ENCODE measurements around the gene SMIM7. TPM values are rescaled to one million over a fixed set of nuclear protein-coding genes. Genes with fewer than 3 reads are reported as not detected.
A peak's percentile ranks its signal among the peaks of the same experiment; 100 is the strongest.

The SMIM7 gene
- total and polyA plus RNA-seq, 2 of the 13 experiments (the other 11 are each of a cell fraction or from before 2014, with no cell fraction given): 55.7 to 74.9 TPM

DNA sequence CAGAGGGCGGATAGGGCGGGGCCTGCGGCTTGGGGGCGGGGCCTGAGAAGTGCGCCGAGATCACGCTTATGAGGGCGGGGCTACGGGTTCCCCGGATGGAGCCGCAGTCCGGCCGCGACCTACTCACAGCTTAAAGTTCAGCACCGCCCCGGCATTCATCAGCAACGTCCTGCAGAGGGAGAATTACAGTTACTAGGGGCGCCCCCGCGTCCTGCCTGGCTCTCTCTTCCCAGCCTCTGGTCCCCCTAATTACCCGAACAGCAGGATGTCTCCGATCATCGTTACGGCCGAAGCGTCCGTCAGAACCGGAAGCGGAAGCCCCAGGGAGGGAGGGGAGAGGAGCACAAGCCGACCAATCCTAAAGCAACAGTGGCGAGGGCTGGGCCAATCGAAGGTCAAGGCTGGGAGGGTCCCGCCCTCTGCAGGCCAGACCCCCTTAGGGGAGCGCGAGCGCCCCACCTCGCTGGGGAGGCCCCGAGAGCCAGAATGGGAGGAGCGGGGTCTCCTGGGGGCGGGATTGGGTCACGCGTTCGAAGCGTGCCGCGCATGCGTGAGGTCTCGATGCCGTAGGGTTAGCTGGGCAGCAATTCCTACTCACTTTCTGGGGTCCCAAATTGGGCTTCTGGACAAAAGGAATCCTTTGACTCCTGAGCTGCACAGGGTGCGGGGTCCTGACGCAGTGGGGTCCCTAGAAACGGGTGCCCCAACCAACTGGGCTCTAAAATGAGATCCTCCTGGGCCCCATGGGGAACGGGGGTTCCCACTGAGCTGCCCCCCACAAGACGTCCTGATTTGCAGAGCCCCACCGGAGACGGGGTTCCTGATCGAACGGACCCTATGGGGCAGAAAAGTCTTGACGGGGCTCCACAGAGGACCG lies at the start of gene SMIM7 (continued):
- TF ChIP-seq NCOA5 (CRISPR knock-in tag; IDR thresholded peaks at IDR 0.05) (no peak), HHEX (CRISPR knock-in tag; IDR thresholded peaks at IDR 0.05) (no peak), ZNF614 (CRISPR knock-in tag; IDR thresholded peaks at IDR 0.05; ENCODE audit: borderline replicate concordance) (0 out of 2 replicates have a peak, but pooled peaks have one; percentile 31), ZBTB42 (CRISPR knock-in tag; IDR thresholded peaks at IDR 0.05) (no peak), ZFX (CRISPR knock-in tag; IDR thresholded peaks at IDR 0.05; ENCODE audit: low read depth) (peak; percentile 85), SSRP1 (CRISPR knock-in tag; IDR thresholded peaks at IDR 0.05) (no peak), SUZ12 (IDR thresholded peaks at IDR 0.05; ENCODE audit: low read depth, low read length) (no peak), FOXK2 (IDR thresholded peaks at IDR 0.05) (no peak), ZNF335 (CRISPR knock-in tag; IDR thresholded peaks at IDR 0.05) (no peak), ZNF383 (CRISPR knock-in tag; IDR thresholded peaks at IDR 0.05; ENCODE audit: borderline replicate concordance) (no peak), ZNF180 (CRISPR knock-in tag; IDR thresholded peaks at IDR 0.05; ENCODE audit: borderline replicate concordance, low read depth) (no peak), ZBTB21 (CRISPR knock-in tag; IDR thresholded peaks at IDR 0.05) (0 out of 2 replicates have a peak, but pooled peaks have one; percentile 12), GTF2F1 (IDR thresholded peaks at IDR 0.05; ENCODE audit: low read length) (no peak), ZFP1 (CRISPR knock-in tag; IDR thresholded peaks at IDR 0.05) (0 out of 2 replicates have a peak, but pooled peaks have one; percentile 19), RXRB (CRISPR knock-in tag; IDR thresholded peaks at IDR 0.05; ENCODE audit: borderline replicate concordance) (peak; percentile 82)
- TF ChIP-seq, protein P1, sequence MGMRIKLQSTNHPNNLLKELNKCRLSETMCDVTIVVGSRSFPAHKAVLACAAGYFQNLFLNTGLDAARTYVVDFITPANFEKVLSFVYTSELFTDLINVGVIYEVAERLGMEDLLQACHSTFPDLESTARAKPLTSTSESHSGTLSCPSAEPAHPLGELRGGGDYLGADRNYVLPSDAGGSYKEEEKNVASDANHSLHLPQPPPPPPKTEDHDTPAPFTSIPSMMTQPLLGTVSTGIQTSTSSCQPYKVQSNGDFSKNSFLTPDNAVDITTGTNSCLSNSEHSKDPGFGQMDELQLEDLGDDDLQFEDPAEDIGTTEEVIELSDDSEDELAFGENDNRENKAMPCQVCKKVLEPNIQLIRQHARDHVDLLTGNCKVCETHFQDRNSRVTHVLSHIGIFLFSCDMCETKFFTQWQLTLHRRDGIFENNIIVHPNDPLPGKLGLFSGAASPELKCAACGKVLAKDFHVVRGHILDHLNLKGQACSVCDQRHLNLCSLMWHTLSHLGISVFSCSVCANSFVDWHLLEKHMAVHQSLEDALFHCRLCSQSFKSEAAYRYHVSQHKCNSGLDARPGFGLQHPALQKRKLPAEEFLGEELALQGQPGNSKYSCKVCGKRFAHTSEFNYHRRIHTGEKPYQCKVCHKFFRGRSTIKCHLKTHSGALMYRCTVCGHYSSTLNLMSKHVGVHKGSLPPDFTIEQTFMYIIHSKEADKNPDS (CRISPR knock-in tag; IDR thresholded peaks at IDR 0.05): peak; percentile 81; the same call in 1 of the 2 replicates
- TF ChIP-seq, protein P2, sequence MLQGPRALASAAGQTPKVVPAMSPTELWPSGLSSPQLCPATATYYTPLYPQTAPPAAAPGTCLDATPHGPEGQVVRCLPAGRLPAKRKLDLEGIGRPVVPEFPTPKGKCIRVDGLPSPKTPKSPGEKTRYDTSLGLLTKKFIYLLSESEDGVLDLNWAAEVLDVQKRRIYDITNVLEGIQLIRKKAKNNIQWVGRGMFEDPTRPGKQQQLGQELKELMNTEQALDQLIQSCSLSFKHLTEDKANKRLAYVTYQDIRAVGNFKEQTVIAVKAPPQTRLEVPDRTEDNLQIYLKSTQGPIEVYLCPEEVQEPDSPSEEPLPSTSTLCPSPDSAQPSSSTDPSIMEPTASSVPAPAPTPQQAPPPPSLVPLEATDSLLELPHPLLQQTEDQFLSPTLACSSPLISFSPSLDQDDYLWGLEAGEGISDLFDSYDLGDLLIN (CRISPR knock-in tag; IDR thresholded peaks at IDR 0.05; ENCODE audit: borderline replicate concordance): 0 out of 2 replicates have a peak, but pooled peaks have one; percentile 32
- TF ChIP-seq, protein P3, sequence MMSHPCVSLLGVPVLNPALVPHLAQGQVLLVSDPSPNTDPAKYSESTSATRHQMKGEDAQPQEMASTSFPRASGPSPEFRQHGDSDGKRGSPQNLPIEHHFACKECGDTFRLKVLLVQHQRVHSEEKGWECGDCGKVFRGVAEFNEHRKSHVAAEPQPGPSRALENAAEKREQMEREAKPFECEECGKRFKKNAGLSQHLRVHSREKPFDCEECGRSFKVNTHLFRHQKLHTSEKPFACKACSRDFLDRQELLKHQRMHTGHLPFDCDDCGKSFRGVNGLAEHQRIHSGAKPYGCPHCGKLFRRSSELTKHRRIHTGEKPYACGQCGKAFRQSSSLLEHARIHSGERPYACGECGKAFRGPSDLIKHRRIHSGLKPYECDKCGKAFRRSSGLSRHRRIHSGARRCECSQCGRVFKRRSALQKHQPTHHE (CRISPR knock-in tag; IDR thresholded peaks at IDR 0.05; ENCODE audit: borderline replicate concordance): no peak; the same call in 1 of the 2 replicates
- TF ChIP-seq, protein P4, sequence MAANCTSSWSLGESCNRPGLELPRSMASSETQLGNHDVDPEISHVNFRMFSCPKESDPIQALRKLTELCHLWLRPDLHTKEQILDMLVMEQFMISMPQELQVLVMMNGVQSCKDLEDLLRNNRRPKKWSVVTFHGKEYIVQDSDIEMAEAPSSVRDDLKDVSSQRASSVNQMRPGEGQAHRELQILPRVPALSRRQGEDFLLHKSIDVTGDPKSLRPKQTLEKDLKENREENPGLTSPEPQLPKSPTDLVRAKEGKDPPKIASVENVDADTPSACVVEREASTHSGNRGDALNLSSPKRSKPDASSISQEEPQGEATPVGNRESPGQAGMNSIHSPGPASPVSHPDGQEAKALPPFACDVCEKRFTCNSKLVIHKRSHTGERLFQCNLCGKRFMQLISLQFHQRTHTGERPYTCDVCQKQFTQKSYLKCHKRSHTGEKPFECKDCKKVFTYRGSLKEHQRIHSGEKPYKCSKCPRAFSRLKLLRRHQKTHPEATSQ (CRISPR knock-in tag; IDR thresholded peaks at IDR 0.05; ENCODE audit: borderline replicate concordance): no peak; the same call in 1 of the 2 replicates
- TF ChIP-seq, protein P5, sequence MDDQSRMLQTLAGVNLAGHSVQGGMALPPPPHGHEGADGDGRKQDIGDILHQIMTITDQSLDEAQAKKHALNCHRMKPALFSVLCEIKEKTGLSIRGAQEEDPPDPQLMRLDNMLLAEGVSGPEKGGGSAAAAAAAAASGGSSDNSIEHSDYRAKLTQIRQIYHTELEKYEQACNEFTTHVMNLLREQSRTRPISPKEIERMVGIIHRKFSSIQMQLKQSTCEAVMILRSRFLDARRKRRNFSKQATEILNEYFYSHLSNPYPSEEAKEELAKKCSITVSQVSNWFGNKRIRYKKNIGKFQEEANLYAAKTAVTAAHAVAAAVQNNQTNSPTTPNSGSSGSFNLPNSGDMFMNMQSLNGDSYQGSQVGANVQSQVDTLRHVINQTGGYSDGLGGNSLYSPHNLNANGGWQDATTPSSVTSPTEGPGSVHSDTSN (CRISPR knock-in tag; IDR thresholded peaks at IDR 0.05; ENCODE audit: borderline replicate concordance): no peak
- TF ChIP-seq, protein P6, sequence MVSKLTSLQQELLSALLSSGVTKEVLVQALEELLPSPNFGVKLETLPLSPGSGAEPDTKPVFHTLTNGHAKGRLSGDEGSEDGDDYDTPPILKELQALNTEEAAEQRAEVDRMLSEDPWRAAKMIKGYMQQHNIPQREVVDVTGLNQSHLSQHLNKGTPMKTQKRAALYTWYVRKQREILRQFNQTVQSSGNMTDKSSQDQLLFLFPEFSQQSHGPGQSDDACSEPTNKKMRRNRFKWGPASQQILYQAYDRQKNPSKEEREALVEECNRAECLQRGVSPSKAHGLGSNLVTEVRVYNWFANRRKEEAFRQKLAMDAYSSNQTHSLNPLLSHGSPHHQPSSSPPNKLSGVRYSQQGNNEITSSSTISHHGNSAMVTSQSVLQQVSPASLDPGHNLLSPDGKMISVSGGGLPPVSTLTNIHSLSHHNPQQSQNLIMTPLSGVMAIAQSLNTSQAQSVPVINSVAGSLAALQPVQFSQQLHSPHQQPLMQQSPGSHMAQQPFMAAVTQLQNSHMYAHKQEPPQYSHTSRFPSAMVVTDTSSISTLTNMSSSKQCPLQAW (CRISPR knock-in tag; IDR thresholded peaks at IDR 0.05): peak; percentile 55; the same call in 1 of the 2 replicates
